H1 (cell line): Measurements from ENCODE around the gene NIFK. TPM values are rescaled to one million over a fixed set of nuclear protein-coding genes. Genes with fewer than 3 reads are reported as not detected.

Source experiments
- CTCF ChIA-PET: fragments of 300-600 bp; sonication (Branson Sonifier 250); formaldehyde crosslinking; loops from one replicate; lab custom pipeline; 2021; ENCODE audit not compliant: partially characterized antibody; lab: Charles Lee
- POLR2A ChIA-PET: fragments of 300-600 bp; sonication (Branson Sonifier 250); formaldehyde crosslinking; loops from one replicate; lab custom pipeline; 2021; ENCODE audit warnings: inconsistent platforms; ENCODE audit not compliant: partially characterized antibody; lab: Charles Lee
- DNase-seq, 2 experiments: peaks; one replicate each; pipeline versions ENCODE4 v3.0.0 to v3.0.0-alpha.2; 2010 to 2022; ENCODE audit warnings: low spot score in 2 of 2, low read depth in 1 of 2, mixed read lengths in 1 of 2
- FAIRE-seq: peaks from 2 replicates; lab custom pipeline; 2011; peaks lifted over from hg19 to GRCh38; lab: Jason Lieb, UNC
- H2AFZ ChIP-seq: 2 replicates; pipeline ENCODE4 v1.8.1; 2012; ENCODE audit warnings: low read length, inconsistent platforms
- H2AK5ac ChIP-seq: 2 replicates; pipeline ENCODE4 v1.6.1; 2013; ENCODE audit warnings: low read depth, low read length
- H2BK120ac ChIP-seq: replicated peaks from 2 replicates; pipeline ENCODE3; 2013; ENCODE audit warnings: low read depth, low read length, inconsistent platforms
- H2BK12ac ChIP-seq: 2 replicates; pipeline ENCODE4 v1.6.1; 2013; ENCODE audit warnings: low read depth, low read length
- H2BK15ac ChIP-seq: 2 replicates; pipeline ENCODE4 v1.6.1; 2013; ENCODE audit warnings: low read length
- H2BK20ac ChIP-seq: 2 replicates; pipeline ENCODE4 v1.6.1; 2013; ENCODE audit warnings: low read length
- H2BK5ac ChIP-seq: 2 replicates; pipeline ENCODE4 v1.6.1; 2013; ENCODE audit warnings: low read depth, low read length
- H3K14ac ChIP-seq: 2 replicates; pipeline ENCODE4 v1.6.1; 2013; ENCODE audit warnings: inconsistent platforms; ENCODE audit not compliant: insufficient read length
- H3K18ac ChIP-seq: 2 replicates; pipeline ENCODE4 v1.6.1; 2013; ENCODE audit warnings: low read length; ENCODE audit errors: extremely low read depth
- H3K23ac ChIP-seq: 2 replicates; pipeline ENCODE4 v1.6.1; 2013; ENCODE audit warnings: inconsistent platforms; ENCODE audit not compliant: insufficient read length
- H3K23me2 ChIP-seq: 2 replicates; pipeline ENCODE4 v1.6.1; 2013; ENCODE audit warnings: low read depth, low read length
- H3K27ac ChIP-seq: 2 replicates; pipeline ENCODE4 v1.6.1; 2011; ENCODE audit warnings: low read depth, low read length, inconsistent platforms
- H3K27me3 ChIP-seq, 4 experiments: replicated peaks in 1 of 4; 1 replicate in 1 of 4; 2 replicates in 3 of 4; pipeline versions ENCODE4 v1.6.1 to v1.8.1; 2011 to 2013; ENCODE audit warnings: low read length in 3 of 4, mild to moderate bottlenecking in 3 of 4, inconsistent platforms in 2 of 4, mixed read lengths in 2 of 4, moderate library complexity in 1 of 4; ENCODE audit not compliant: control insufficient read depth in 3 of 4, insufficient read depth in 3 of 4; ENCODE audit errors: extremely low read depth in 1 of 4
- H3K36me3 ChIP-seq, 4 experiments: 2 replicates each; pipeline versions ENCODE4 v1.6.1 to v1.8.1; 2011 to 2013; ENCODE audit warnings: mild to moderate bottlenecking in 4 of 4, low read length in 3 of 4, moderate library complexity in 2 of 4, control low read depth in 1 of 4, inconsistent platforms in 1 of 4; ENCODE audit not compliant: insufficient read depth in 4 of 4, control insufficient read depth in 2 of 4
- H3K4ac ChIP-seq: replicated peaks from 2 replicates; pipeline ENCODE3; 2013; ENCODE audit warnings: low read length, low read depth, mixed read lengths, inconsistent platforms; ENCODE audit not compliant: insufficient read length
- H3K4me1 ChIP-seq, 4 experiments: replicated peaks in 1 of 4; 1 replicate in 1 of 4; 2 replicates in 3 of 4; pipeline versions ENCODE4 v1.6.1 to v1.8.1; 2011 to 2013; ENCODE audit warnings: low read length in 3 of 4, inconsistent platforms in 2 of 4, mixed read lengths in 1 of 4; ENCODE audit not compliant: insufficient read depth in 4 of 4, control insufficient read depth in 3 of 4
- H3K4me2 ChIP-seq, 2 experiments: 2 replicates each; pipeline versions ENCODE4 v1.6.1 to v1.8.1; 2011 to 2013; ENCODE audit warnings: low read depth in 2 of 2, low read length in 2 of 2, control low read depth in 1 of 2, inconsistent platforms in 1 of 2, mild to moderate bottlenecking in 1 of 2; ENCODE audit not compliant: insufficient read depth in 1 of 2
- H3K4me3 ChIP-seq, 4 experiments: fragments of 200-600, 300-600 bp in 1 of 4; sonication (generic), shearing (Covaris generic), sonication (Bioruptor Twin) in 1 of 4; 2 replicates each; pipeline versions ENCODE4 v1.5.1 to v1.8.1; 2011 to 2016; ENCODE audit warnings: low read length in 4 of 4, low read depth in 3 of 4, control low read depth in 2 of 4, inconsistent platforms in 2 of 4, mild to moderate bottlenecking in 2 of 4, mixed read lengths in 1 of 4, moderate library complexity in 1 of 4; ENCODE audit not compliant: insufficient read depth in 2 of 4; ENCODE audit errors: extremely low read depth in 1 of 4
- H3K56ac ChIP-seq: replicated peaks from 2 replicates; pipeline ENCODE3; 2013; ENCODE audit warnings: low read depth, mild to moderate bottlenecking, mixed read lengths, low read length, inconsistent platforms; ENCODE audit not compliant: insufficient read length
- H3K79me1 ChIP-seq: 2 replicates; pipeline ENCODE4 v1.6.1; 2013; ENCODE audit warnings: low read depth, low read length, control low read depth
- H3K79me2 ChIP-seq, 2 experiments: 2 replicates each; pipeline versions ENCODE4 v1.6.1 to v1.8.1; 2012 to 2013; ENCODE audit warnings: low read length in 2 of 2, mild to moderate bottlenecking in 2 of 2, inconsistent platforms in 1 of 2; ENCODE audit not compliant: insufficient read depth in 2 of 2, control insufficient read depth in 1 of 2
- H3K9ac ChIP-seq, 4 experiments: replicated peaks in 1 of 4; 1 replicate in 1 of 4; 2 replicates in 3 of 4; pipeline versions ENCODE4 v1.6.1 to v1.8.1; 2011 to 2013; ENCODE audit warnings: low read depth in 3 of 4, low read length in 3 of 4, control low read depth in 2 of 4, mild to moderate bottlenecking in 2 of 4, moderate library complexity in 2 of 4, inconsistent platforms in 1 of 4; ENCODE audit errors: extremely low read depth in 1 of 4
- H3K9me3 ChIP-seq, 2 experiments: 2 replicates each; pipeline versions ENCODE4 v1.6.1 to v1.8.1; 2012 to 2013; ENCODE audit warnings: mild to moderate bottlenecking in 2 of 2, moderate library complexity in 2 of 2, control low read depth in 1 of 2, inconsistent platforms in 1 of 2, low read depth in 1 of 2, low read length in 1 of 2, mixed read lengths in 1 of 2; ENCODE audit not compliant: insufficient read depth in 2 of 2
- H4K20me1 ChIP-seq, 2 experiments: replicated peaks in 1 of 2; 2 replicates each; pipeline versions ENCODE3 to v1.8.1; 2011 to 2013; ENCODE audit warnings: inconsistent platforms in 2 of 2, low read length in 2 of 2, mild to moderate bottlenecking in 1 of 2; ENCODE audit not compliant: insufficient read depth in 2 of 2, control insufficient read depth in 1 of 2
- H4K5ac ChIP-seq: 2 replicates; pipeline ENCODE4 v1.6.1; 2013; ENCODE audit warnings: low read length, low read depth, mixed read lengths, inconsistent platforms; ENCODE audit not compliant: insufficient read length
- H4K8ac ChIP-seq: 2 replicates; pipeline ENCODE4 v1.8.0; 2013; ENCODE audit warnings: mild to moderate bottlenecking, moderate library complexity, low read length, inconsistent platforms; ENCODE audit not compliant: insufficient read depth; ENCODE audit errors: extremely low read depth
- H4K91ac ChIP-seq: replicated peaks from 2 replicates; pipeline ENCODE3; 2013; ENCODE audit warnings: low read length, mixed read lengths, inconsistent platforms; ENCODE audit not compliant: insufficient read length
- GABPA ChIP-seq: IDR thresholded peaks from 2 replicates; pipeline ENCODE4 v1.6.1; 2011; ENCODE audit warnings: mild to moderate bottlenecking, low read length, moderate library complexity, borderline replicate concordance; ENCODE audit not compliant: insufficient read depth
- HDAC6 ChIP-seq: IDR thresholded peaks from one replicate; pipeline ENCODE4 v1.7.1; 2012; ENCODE audit warnings: low read depth, mild to moderate bottlenecking, inconsistent platforms, low read length, moderate library complexity
- TAF1 ChIP-seq: IDR thresholded peaks from 2 replicates; pipeline ENCODE4 v1.6.1; 2011; ENCODE audit warnings: mild to moderate bottlenecking, low read depth, low read length
- WGBS, 2 experiments: shearing (Covaris generic) in 1 of 2; methylation state at CpG; one replicate each; pipeline versions ENCODE4 v1.1.6 to v1.1.7; 2013 to 2015; ENCODE audit warnings: low lambda C conversion rate in 2 of 2, mixed read lengths in 2 of 2, inconsistent platforms in 1 of 2, low coverage in 1 of 2, missing lambda C conversion rate in 1 of 2; ENCODE audit not compliant: insufficient replicate concordance in 2 of 2, insufficient coverage in 1 of 2, insufficient read length in 1 of 2; ENCODE audit errors: extremely low coverage in 1 of 2, missing lambda C conversion rate in 1 of 2; 5-methylcytosine and 5-hydroxymethylcytosine counted together
- polyA plus RNA-seq, 7 experiments: library from polyadenylated mRNA; depleted of rRNA in 3 of 7; stranded (reverse) in 5 of 7; unstranded in 2 of 7; fragments of >200 nt in 5 of 7; fragments of 200-250 nt in 2 of 7; gene quantifications; 1 replicate in 5 of 7; 2 replicates in 1 of 7; 4 replicates in 1 of 7; pipeline versions ENCODE4 v1.2.1 to v1.2.3, GENCODE V29; 2011 to 2013; ENCODE audit warnings: missing spikeins in 2 of 7, mixed read lengths in 2 of 7
- total RNA-seq: library from RNA; stranded (reverse); fragmentation: NEBNext Ultra II Directional; extraction: Animal tissue kit (Norgen Biotek cat#: 25700); gene quantifications from 2 replicates; pipeline ENCODE4 v1.2.1, GENCODE V29; 2021

The NIFK gene
- total and polyA plus RNA-seq, 2 of the 8 experiments (the other 6 are each of a cell fraction or from before 2014, with no cell fraction given) = 24.4 to 117 TPM

GRCh38 chr2:121771976-121772742 lies 35.5 kb upstream of the NIFK start:
- Histone ChIP-seq H2BK20ac (0 out of 2 replicates have a peak overlapping the region, but pooled peaks have one; percentile 64), H4K91ac (no peak overlapping the region), H2AK5ac (no peak overlapping the region), H3K14ac (no peak overlapping the region), H3K4me3 (no peak overlapping the region), H3K27ac (no peak overlapping the region), H4K20me1 (peaks cover 0 to 2% of the 10 kb centered on the region in 2 experiments), H3K36me3 (peaks cover 0 to 18% (median 5%) of the 10 kb centered on the region in 4 experiments; a peak in 4 of 8 replicates), H2BK15ac (peak overlapping the region; percentile 37; the same call in 1 of the 2 replicates), H3K18ac (no peak overlapping the region), H2BK12ac (no peak overlapping the region), H4K5ac (no peak overlapping the region), H3K79me1 (no peaks in the 10 kb centered on the region), H2AFZ (no peak overlapping the region), H3K9me3 (no peaks in the 10 kb centered on the region)
- CTCF ChIA-PET = interaction anchor here (0.7 to 1.6 kb wide), 4 partner anchors 39 to 416 kb away, joined by 3 to 4 read pairs (median 3); no protein-coding TSS in a partner anchor
- TF ChIP-seq GABPA (no peak), HDAC6 (no peak), TAF1 (no peak)
- TF ChIP-seq, all 59 proteins: peak for 0
- H2BK5ac ChIP-seq = peak overlapping the region; percentile 24; the same call in 1 of the 2 replicates
- WGBS, 2 experiments = 95% methylated on average over 6 of the region's 6 CpGs; no CpG with 5 or more reads in 1 of the 2 experiments
- H3K23ac ChIP-seq = no peak overlapping the region
- POLR2A ChIA-PET = interaction anchor here (0.6 to 2.1 kb wide), 8 partner anchors 11 to 241 kb away, joined by 3 to 7 read pairs (median 4); partner anchors contain the start of genes RNU4ATAC and TSN
- FAIRE-seq = no peak
- H3K27me3 ChIP-seq = no peaks in the 10 kb centered on the region
- H4K8ac ChIP-seq = no peak overlapping the region
- H3K9ac ChIP-seq = no peak overlapping the region
- no peak overlapping the region for H3K4me2 ChIP-seq
- no peak overlapping the region for H2BK120ac ChIP-seq
- H3K23me2 ChIP-seq = peaks cover 4% of the 10 kb centered on the region; the same call in 1 of the 2 replicates
- no peak overlapping the region for H3K56ac ChIP-seq
- H3K4ac ChIP-seq = no peak overlapping the region
- H3K79me2 ChIP-seq = no peaks in the 10 kb centered on the region
- no peak for DNase-seq
- H3K4me1 ChIP-seq = no peaks in the 10 kb centered on the region
